ENCODE data around the gene ETV3L.

Gene ETV3L

DNA sequence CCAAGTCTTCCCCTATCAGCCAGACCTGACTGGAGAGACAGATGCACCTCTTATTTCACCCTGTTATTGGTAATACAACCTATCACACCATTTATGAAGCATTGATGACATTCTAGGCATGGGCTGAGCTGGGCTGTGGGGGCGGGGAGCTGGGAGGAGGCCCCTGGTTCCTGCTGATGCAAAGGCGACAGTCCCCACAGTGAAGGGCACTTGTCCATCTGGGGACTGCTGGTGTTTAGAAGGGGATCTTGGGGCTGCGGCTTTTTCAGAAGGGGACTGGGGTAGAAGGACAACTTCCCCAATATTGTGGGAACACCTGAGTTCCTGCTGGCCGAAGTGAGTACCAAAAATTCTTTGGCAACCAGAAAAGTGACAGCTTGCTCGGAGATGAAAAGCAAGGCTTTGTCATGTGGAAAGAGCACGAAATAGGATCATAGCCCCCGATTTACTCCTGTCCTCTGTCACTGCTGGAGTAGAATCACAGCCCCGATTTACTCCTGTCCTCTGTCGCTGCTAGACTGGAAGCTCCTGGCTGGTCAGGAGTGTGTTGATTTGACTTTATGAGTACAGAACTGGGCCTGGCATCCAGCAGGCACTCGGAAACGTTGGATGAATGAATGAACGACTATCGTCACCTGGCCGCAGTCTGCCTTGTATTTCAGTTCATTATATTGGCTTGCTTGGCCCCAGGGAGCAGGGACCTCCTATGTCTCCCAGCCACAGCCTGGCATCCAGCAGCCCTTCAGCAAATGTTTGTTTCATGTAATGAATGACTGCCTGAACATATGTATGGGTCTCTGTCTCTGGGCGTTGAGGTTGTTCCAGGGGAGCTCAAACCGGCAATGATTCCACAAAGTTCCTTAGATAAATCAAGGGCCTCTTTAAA is 16.5 kb upstream of the ETV3L start:
- TF ChIP-seq CTCF (IDR thresholded peaks at IDR 0.05; ENCODE audit: extremely low read depth, missing control alignments), result no peak
- DNase-seq (ENCODE audit: low spot score), result no peak

DNA sequence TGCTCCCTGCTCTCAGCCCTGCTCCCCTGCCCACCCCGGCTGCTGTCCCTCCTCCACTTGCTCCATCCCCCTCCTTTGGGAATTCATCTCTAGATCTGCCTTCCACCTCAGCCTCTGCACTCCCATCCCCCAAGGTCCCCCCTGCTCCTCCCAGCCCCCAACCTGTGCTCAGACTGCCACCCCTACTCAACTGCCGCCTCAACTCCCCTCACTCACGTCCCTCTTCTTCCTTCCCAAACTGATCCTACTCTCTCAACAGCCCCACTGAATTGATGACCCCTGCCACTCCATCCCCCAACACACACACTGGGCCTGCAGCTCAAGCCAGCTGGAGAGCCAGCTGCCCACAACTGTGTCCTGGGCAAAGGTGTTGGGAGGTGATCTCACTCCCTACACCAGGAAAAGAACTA is 15.8 kb upstream of the ETV3L start:
- no peak for TF ChIP-seq CTCF (IDR thresholded peaks at IDR 0.05; ENCODE audit: extremely low read depth, missing control alignments)
- DNase-seq (ENCODE audit: low spot score), result no peak

- no peak for TF ChIP-seq CTCF (IDR thresholded peaks at IDR 0.05; ENCODE audit: extremely low read depth, missing control alignments)
- DNase-seq (ENCODE audit: low spot score), result no peak
These were observed 14.8 kb upstream of the ETV3L start for GRCh38 chr1:157114183-157115121.

DNA sequence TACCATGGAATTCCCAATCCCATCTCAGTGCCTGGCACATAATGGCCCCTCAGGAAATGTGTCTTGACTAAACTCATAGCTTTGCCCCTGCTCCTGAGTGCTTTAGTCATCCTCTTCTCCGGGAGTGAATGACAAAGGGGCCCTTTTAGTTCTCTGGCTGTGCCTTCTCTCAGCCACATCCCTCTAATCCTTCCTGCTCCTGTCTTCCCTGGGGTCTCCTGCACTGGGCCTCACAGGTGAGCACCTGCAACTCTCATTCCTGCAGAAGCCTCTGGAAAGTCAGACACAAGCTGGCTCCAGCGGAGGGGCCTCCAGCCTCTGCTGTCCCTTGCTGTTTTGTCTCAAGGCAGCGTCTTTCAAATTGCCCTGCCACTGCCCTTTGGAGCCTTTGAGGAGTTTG is 14.0 kb upstream of the ETV3L start:
- TF ChIP-seq CTCF (IDR thresholded peaks at IDR 0.05; ENCODE audit: extremely low read depth, missing control alignments), result no peak
- no peak for DNase-seq (ENCODE audit: low spot score)

DNA sequence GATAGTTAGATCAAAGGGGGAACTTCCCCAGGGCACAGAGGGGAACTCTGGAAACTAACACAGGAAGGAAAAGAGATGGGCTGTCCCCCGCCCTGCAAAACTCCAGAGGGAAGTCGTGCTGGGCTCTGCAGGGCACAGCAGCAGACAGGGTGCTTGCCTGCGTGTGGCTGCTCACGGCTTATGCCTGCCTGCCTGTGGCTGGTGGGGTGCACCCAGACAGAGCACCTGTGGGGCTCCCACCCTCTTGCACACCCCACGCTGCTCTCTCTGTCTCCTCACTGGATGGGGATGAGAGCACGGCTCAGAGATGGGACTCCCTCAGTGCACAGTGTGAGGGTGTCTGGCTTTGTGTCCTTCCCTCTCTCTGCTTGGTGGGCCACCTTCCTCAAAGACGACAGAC is 13.5 kb upstream of the ETV3L start:
- DNase-seq (ENCODE audit: low spot score), result no peak
- no peak for TF ChIP-seq CTCF (IDR thresholded peaks at IDR 0.05; ENCODE audit: extremely low read depth, missing control alignments)

DNA sequence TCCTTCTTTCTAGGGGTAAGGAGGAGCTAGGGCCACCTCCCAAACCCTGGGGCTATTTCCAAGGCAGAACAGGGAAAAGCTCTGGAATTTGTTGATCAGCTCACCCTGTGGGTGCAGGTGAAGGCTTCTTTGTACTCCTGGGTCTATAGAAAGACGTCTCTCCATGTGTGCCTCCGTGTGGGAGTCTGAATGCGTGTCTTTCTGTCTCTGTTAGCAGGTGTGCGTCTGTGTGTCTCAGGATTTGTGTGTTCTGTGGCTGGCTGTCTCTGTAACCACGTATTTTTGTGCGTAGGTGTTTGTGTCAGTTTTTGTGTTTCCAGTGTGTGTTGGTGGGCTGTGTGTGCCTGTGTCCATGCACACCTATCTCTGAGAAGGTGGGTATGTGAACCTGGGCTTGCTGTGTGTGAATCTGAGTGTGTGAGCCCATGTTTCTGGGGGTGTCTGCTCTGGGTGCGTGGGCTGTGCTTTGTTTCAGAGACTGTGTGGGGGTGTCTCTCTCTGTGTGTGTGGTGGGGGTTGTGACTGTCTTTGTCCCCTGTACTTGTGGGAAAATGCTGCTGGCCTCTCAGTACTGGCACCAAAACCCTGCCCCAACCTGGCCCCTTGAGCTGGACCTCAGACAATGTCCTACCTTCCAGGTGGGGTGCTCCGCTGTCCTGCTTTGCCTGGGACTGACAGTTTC is 12.7 kb upstream of the ETV3L start:
- no peak for TF ChIP-seq CTCF (IDR thresholded peaks at IDR 0.05; ENCODE audit: extremely low read depth, missing control alignments)
- no peak for DNase-seq (ENCODE audit: low spot score)

All from GM20000 (cell line).